ENCODE data around the gene EGFL6.

DNA sequence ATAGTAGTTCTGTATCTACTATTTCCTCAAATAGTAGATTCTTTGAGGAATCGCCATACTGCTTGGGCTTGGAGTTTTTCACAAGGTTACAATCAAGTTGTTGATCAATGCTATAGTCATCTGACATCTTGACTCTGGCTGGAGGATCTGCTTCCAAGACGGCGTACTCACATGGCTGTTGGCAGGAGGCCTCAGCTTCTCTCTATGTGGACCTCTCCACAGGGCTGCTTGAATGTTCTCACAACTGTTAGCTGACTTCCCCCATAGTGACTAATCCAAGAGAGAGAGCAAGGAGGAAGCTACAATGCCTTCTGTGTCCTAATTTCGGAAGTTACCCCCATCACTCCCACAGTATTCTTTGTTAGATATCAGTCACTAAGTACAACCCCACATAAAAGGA is 10.3 kb downstream of the EGFL6 start:
- TF ChIP-seq, protein P1, sequence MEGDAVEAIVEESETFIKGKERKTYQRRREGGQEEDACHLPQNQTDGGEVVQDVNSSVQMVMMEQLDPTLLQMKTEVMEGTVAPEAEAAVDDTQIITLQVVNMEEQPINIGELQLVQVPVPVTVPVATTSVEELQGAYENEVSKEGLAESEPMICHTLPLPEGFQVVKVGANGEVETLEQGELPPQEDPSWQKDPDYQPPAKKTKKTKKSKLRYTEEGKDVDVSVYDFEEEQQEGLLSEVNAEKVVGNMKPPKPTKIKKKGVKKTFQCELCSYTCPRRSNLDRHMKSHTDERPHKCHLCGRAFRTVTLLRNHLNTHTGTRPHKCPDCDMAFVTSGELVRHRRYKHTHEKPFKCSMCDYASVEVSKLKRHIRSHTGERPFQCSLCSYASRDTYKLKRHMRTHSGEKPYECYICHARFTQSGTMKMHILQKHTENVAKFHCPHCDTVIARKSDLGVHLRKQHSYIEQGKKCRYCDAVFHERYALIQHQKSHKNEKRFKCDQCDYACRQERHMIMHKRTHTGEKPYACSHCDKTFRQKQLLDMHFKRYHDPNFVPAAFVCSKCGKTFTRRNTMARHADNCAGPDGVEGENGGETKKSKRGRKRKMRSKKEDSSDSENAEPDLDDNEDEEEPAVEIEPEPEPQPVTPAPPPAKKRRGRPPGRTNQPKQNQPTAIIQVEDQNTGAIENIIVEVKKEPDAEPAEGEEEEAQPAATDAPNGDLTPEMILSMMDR (IDR thresholded peaks at IDR 0.05; ENCODE audit: low read depth, low read length, poor library complexity, severe bottlenecking) = no peak
- TF ChIP-seq EZH2phosphoT487 (IDR thresholded peaks at IDR 0.05; ENCODE audit: borderline replicate concordance, low read length) = no peak

All from DOHH2 (cell line).